Measurements from ENCODE around the gene LTBP3. TPM values are rescaled to one million over a fixed set of nuclear protein-coding genes. Genes with fewer than 3 reads are reported as not detected.

LTBP3 gene
- total and polyA plus RNA-seq, 2 of the 13 experiments (the other 11 are each of a cell fraction or from before 2014, with no cell fraction given) = 12.2 to 68.1 TPM

GRCh38 chr11:65498977-65499712, 59.0 kb downstream of the LTBP3 start, which contains the start of gene MALAT1 (continued):
- TF ChIP-seq NR2F1 (CRISPR knock-in tag; IDR thresholded peaks at IDR 0.05) (no peak; a peak in 1 of 4 replicates), ZSCAN21 (CRISPR knock-in tag; IDR thresholded peaks at IDR 0.05; ENCODE audit: borderline replicate concordance) (0 out of 2 replicates have a peak, but pooled peaks have one; percentile 43), TBP (CRISPR knock-in tag; IDR thresholded peaks at IDR 0.05) (no peak), MNT (IDR thresholded peaks at IDR 0.05) (no peak), KAT8 (CRISPR knock-in tag; IDR thresholded peaks at IDR 0.05) (peak; percentile 84), ZKSCAN1 (IDR thresholded peaks at IDR 0.05; ENCODE audit: low read length) (0 out of 2 replicates have a peak, but pooled peaks have one; percentile 14), ELF3 (CRISPR knock-in tag; IDR thresholded peaks at IDR 0.05) (peak; percentile 77), ZNF563 (CRISPR knock-in tag; IDR thresholded peaks at IDR 0.05) (0 out of 2 replicates have a peak, but pooled peaks have one; percentile 40), ZNF616 (CRISPR knock-in tag; IDR thresholded peaks at IDR 0.05; ENCODE audit: low read depth) (no peak), SMAD9 (CRISPR knock-in tag; IDR thresholded peaks at IDR 0.05) (no peak), CTCF (CRISPR knock-in tag; IDR thresholded peaks at IDR 0.05) (no peak), PHF5A (CRISPR knock-in tag; IDR thresholded peaks at IDR 0.05; ENCODE audit: low read depth, unreplicated experiment) (no peak), CBFB (CRISPR knock-in tag; IDR thresholded peaks at IDR 0.05) (peak; percentile 87), ZNF180 (CRISPR knock-in tag; IDR thresholded peaks at IDR 0.05; ENCODE audit: borderline replicate concordance, low read depth) (no peak), MEIS2 (CRISPR knock-in tag; IDR thresholded peaks at IDR 0.05) (peak; percentile 71; the same call in 1 of the 2 replicates), RFX1 (IDR thresholded peaks at IDR 0.05) (no peak), HMG20B (CRISPR knock-in tag; conservative IDR thresholded peaks at IDR 0.05) (peak; percentile 64), ZNF207 (IDR thresholded peaks at IDR 0.05; ENCODE audit: borderline replicate concordance) (no peak), ZNF317 (CRISPR knock-in tag; IDR thresholded peaks at IDR 0.05) (no peak), JUND (CRISPR knock-in tag; IDR thresholded peaks at IDR 0.05) (no peak), ZNF430 (CRISPR knock-in tag; IDR thresholded peaks at IDR 0.05) (no peak; the same call in 1 of the 2 replicates), ZBTB1 (CRISPR knock-in tag; IDR thresholded peaks at IDR 0.05; ENCODE audit: borderline replicate concordance) (peak; percentile 33; the same call in 1 of the 2 replicates), FIP1L1 (IDR thresholded peaks at IDR 0.05; ENCODE audit: borderline replicate concordance, insufficient read depth, low read depth, low read length) (no peak), HMGXB3 (CRISPR knock-in tag; IDR thresholded peaks at IDR 0.05; ENCODE audit: borderline replicate concordance) (peak; percentile 94)
